ENCODE results near the gene ZNF366.

ZNF366 gene

GRCh38 chr5:72507231-72507906, at the start of gene ZNF366:
Gene ZNF366 (minus strand): TSS chr5:72507410. CDS start chr5:72461496, 45,914 bp downstream.
- no peak for DNase-seq

DNA sequence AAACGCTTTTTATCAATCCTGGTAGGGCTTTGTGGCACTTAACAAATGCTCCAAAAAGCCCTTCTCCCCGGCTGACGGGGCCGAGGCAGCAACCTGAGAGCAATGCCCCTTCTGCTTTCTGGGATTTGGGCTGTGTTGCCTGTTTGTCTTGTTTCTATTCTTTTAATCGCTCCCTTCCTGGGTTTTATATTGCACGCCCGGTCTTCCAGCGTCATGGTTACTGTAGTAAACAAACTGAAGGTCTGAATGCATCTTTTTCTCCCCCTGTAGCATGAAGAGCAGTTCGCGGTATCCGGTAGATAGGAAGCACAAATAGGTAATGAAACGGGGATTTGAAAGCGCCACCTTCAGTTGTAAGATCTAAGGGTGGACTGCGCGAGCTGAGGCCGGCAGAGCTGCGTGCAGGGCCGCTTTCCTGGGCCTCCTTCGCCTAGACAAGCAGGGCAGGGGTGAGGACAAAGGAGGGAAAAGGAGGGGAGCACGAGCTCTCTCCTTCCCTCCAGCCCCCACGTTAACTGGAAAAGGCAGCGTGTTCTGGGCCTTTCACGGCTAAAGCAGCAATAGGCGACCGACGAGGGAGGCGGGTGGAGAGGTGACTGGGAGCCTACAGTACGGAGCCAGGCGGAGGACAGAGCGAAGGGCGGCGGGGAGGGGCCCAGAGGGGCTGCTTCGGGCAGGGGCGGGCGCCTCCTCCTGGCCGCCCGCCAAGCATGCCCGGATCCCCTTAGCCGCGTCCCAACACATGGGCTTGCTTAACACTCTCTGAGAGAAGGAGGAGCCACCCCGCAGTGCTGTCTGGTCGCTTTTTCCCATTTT, 49.3 kb upstream of the ZNF366 start:
- no peak for DNase-seq

DNA sequence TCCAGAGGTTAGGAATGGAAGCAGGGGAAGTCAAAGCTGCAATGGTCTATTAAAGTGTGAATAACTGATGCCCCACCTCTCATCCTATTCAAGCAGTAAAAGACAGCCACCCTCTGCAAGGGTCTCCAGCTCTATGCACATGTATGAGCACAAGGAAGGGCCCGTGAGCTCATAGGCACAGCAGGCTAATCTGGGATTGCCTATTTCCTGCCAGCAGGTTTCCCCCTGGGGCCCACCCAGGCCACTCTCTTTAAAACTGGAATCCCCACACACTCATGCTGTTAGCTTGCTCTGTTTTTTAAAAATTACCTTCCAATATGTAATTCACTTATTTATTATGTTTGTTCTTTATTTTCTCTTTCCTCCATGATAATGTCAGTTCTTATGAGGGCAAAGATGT, 48.7 kb upstream of the ZNF366 start:
- no peak for DNase-seq

GRCh38 chr5:72554897-72555296, 47.7 kb upstream of the ZNF366 start:
- DNase-seq, result no peak

DNA sequence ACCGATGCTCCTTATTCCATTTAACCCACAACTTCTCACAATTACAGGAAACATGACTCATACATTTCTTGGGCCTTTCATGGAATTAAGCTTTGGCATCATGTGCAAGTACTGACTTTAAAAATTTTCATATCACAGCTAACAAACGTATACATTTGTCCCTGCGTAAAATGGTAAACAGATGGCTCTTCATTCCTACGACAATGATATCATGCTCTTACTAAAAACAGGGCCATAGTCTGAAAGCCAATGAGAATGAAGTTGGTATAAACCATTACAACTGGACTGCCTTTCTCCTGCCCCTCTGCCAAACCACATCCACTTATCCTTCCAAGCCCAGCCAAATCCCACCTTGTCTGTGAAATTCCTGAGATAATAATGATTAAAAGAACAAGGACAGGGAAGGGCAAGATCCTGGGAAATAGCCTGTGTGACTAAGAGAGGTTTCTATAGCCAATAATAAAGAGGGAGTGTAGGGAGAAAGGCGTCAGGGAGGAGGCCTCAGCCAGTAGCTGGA, 44.9 kb upstream of the ZNF366 start:
- peak; percentile 49 for DNase-seq

- no peak for DNase-seq
These were observed 43.4 kb upstream of the ZNF366 start for GRCh38 chr5:72550595-72550994.

- no peak for DNase-seq
These were observed 36.6 kb upstream of the ZNF366 start for GRCh38 chr5:72543811-72544210.

DNA sequence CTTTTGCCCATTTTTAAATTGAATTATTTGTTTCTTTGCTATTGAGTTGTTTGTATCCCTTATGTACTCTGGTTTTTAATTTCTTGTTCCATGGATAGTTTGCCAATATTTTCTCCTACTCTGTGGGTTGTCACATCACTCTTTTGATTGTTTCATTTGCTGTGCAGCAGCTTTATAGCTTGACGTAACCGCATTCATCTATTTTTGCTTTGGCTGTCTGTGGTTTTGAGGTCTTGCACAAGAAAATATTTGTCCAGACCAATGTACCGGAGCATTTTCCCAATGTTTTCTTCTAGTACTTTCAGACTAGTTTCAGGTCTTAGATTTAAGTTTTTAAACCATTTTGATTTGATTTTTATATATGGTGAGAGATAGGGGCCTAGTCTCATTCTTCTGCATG, 36.2 kb upstream of the ZNF366 start:
- DNase-seq, result no peak

DNA sequence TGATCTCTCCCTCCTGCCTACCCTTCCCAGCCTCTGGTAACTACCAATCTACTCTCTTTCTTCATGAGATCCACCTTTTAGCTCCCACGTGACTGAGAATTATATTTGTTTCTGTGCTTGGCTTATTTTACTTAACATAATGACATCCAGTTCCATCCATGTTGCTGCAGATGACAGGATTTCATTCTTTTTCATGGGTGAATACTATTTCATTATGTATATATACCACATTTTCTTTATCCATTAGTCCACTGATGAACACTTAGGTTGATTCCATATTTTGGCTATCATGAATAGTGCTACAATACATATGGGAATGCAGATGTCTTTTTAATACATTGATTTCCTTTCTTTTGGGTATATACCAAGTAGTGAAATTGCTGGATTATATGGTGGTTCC, 35.5 kb upstream of the ZNF366 start:
- no peak for DNase-seq

DNA sequence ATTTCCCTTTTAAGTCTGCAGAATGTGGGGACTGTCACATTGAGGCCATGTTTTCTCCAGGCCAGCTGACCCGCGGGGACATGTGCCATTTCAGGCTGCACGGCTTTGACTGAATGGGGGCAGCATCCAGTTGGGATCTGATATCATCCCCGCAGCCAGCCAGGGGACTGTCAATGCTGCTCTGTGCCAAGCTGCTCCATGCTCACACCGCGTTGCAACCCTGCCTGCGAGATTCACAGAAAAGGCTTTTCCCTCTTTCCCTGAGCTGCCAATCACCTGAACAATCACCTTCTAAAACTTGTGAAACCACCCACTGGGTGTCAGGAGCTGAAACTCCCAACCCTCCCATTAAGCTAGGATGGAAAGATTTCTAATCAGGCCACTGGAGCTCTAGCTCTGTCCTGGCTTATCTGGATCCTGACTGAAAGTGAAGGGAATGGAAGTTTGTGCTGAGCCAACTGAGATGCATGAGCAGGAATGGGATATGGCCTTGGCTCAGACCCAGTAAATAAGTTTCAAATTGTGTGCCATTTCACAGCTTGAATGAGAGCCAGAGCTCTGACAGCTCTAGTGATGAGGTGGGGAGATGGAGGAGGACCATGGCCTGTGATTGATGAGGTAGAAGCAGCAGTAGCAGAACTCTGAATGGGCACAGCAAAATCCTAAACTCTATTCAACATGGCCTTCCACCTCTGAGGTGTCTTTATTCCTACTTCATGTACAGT, 34.5 kb upstream of the ZNF366 start:
- DNase-seq, result no peak

DNA sequence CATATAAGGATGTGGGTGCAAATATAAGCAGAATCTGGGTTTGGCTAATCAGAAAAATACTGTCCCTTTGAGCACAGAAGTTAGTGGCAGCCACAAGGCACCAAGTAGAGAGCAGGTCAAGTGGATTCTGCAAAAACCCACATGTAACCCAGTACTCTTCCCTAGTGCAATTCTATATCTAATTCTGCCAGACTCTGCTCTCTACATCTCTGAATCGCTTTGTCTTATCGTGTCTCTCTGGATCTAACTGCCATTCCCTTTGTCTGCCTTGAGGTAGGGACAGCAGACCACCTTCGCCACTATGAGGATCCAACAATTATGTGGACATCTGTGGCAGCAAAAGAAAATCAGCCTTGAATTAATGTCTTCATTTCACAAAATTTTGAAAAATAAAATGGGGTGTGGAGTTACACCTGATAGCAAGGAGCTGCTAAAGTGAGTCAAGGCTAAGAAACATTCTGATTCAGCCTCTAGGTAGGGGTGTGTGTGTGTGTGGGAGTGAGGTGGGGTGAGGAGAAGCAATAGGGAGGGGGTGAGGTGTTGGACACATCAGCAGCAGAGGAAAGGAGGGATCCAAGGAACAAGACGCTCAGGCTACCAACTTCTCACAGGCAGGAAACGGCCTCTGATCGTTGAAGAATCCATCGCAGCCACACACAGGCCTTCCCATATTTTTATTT, 33.7 kb upstream of the ZNF366 start:
- no peak for DNase-seq

GRCh38 chr5:72539726-72540125, 32.5 kb upstream of the ZNF366 start:
- no peak for DNase-seq

GRCh38 chr5:72539038-72539437, 31.8 kb upstream of the ZNF366 start:
- DNase-seq, result no peak

GRCh38 chr5:72537166-72537565, 30.0 kb upstream of the ZNF366 start:
- DNase-seq, result no peak

- no peak for DNase-seq
These were observed 24.4 kb upstream of the ZNF366 start for GRCh38 chr5:72531496-72532190.

DNA sequence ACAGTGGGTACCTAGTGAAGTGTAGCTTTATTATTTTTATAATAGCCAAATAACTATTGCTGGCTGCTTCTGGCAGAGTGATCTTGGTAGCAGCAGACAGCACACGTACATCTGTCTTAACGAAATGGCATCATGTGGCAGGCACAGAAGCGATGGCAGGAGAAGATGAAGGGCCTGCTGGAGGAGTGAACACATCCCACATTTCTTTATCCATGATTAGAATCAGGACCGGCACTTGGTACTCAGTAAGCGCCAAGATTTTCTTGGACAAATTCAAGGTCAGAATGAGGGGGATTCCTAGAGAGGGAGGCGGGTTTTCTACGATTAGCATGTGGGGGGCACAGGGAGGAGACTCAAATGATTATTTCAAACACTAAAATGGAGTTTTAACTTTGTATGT, 23.0 kb upstream of the ZNF366 start:
- no peak for DNase-seq

- no peak for DNase-seq
These were observed 22.2 kb upstream of the ZNF366 start for GRCh38 chr5:72529383-72529782.

- DNase-seq, result no peak
These were observed 18.6 kb upstream of the ZNF366 start for GRCh38 chr5:72525816-72526215.

GRCh38 chr5:72523960-72524582, 16.9 kb upstream of the ZNF366 start:
- DNase-seq, result peak; percentile 72

- DNase-seq, result no peak
These were observed 15.4 kb upstream of the ZNF366 start for GRCh38 chr5:72522607-72523006.

GRCh38 chr5:72519111-72519510, 11.9 kb upstream of the ZNF366 start:
- no peak for DNase-seq
